Measurements from ENCODE around the gene RPL41.

GRCh38 chr12:56160193-56160763 lies 43.8 kb downstream of the RPL41 start:
- TF ChIP-seq POLR2A (IDR thresholded peaks at IDR 0.05; ENCODE audit: low read depth, low read length): peak; percentile 61
- no peak for TF ChIP-seq TAF1 (IDR thresholded peaks at IDR 0.05; ENCODE audit: low read depth, low read length)
- peak; percentile 67 for TF ChIP-seq POLR2AphosphoS5 (IDR thresholded peaks at IDR 0.05; ENCODE audit: low read depth, low read length)
- TF ChIP-seq SPI1 (IDR thresholded peaks at IDR 0.05; ENCODE audit: low read depth, low read length): no peak
- TF ChIP-seq PAX5 (IDR thresholded peaks at IDR 0.05; ENCODE audit: insufficient read depth, low read length, severe bottlenecking): no peak
